ENCODE measurements around the gene PLXDC2.

PLXDC2 gene

DNA sequence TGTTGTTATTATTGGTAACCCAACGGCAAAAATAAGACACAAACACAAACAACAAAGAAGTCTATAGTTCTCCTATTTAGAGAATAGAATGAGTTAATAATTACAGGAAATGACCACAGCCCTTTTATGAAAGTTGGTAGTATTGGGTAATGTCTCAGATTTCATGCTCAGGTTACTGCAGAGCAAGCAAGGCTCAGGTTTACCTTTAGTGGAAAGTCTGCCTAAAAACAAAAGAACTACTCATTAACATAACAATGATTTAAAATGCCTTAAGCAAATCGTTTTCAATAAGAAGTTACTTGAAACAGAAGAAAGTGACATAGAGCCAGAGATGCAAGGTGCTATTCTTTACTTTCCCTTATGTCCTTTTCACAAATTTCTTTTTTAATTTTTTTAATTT lies 441.2 kb downstream of the PLXDC2 start:
- FAIRE-seq (no peak), DNase-seq (ENCODE audit: low spot score) (no peak)

DNA sequence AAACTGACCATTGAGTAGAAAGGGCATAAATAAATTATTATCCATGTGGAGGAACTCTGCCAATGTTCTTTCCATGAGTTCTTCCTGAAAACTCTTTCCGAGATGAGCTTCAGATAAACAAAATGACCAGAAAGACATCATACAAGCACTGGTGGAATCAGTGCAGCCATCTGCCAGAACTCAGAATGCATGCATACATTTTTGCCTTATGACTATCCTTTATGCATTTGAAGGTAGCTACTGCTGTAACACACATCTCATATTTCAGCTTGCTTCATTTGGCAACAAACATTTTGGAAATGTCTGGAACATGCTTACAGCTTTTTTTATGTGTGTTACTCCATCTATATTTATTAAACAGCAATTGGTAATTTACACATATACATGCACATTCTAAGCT lies 448.9 kb downstream of the PLXDC2 start:
- DNase-seq (ENCODE audit: low spot score) (no peak), FAIRE-seq (no peak)

DNA sequence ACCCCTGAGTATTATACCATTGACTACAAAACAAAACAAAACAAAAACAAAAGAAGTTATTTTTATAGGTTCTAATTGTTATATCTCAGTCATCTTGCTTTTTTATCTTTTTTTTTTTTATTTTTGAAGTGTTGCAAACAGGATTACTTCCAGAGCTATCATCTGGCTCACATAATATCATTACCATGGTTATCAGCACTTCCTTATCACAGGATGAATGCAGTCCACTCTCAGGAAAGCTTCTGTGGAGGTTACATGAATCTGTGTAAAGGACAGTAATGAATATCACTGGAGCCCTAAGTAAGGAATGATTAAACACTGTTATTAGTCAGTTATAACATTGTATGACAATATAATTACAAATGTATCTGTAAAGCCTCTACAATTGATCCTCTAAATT lies 451.5 kb downstream of the PLXDC2 start:
- no peak for DNase-seq (ENCODE audit: low spot score)
- no peak for FAIRE-seq

DNA sequence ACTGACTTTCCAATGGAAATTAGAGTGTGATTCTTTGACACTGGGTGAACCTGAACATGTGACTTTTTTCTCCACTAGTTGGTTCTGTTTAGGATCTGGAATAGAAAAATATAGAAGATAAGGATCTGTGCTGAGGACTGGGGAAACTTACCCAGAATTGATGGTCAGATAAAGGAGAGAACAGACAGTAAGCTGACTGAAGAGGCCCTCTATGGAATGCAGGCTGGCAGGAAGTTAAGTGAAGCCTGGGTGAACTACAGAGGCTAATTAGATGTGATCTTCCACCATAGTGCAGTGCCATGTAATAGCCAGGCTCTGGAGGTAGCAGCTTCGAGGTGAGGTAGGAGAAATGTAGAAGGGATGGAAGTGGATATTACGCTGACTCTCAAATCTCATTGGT lies 455.3 kb downstream of the PLXDC2 start:
- FAIRE-seq (no peak), DNase-seq (ENCODE audit: low spot score) (no peak)

DNA sequence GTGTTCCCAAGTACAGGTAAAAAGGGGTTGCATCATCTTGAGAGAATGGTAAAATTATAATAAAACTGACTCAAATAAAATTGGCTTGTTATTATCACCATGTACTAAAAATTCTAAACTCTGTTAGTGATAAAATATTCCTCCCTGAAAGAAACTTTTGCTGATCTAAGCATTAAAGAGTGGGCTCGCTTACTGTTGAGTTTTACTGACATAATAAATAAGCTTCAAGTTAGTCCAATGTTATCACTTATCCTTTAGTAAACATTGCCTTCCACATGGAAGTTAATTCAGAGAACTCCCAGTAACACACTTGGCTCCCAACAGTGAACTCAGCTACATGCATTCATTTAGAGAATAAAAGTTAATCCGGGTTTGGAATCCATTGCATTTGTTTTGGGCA lies 456.4 kb downstream of the PLXDC2 start:
- no peak for FAIRE-seq
- DNase-seq (ENCODE audit: low spot score): no peak

DNA sequence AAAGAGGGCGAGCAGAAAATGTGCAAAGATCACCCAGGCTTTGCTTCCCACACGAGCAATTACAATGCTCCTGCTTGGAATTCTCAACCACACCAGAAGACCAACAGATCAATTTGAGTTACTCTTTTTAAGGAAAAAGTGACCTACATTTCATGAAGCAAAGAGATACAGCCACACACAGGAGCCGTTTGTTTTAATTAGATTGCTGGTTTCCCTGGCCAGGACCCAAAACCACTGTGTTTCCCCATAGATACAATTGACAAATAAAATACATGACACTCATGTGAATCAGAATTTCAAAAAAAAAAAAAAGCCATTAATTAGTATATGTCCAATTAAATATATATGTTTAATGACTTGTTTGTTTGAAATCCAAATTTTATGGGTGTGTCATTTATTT lies 458.3 kb downstream of the PLXDC2 start:
- DNase-seq (ENCODE audit: low spot score) (no peak), FAIRE-seq (no peak)

DNA sequence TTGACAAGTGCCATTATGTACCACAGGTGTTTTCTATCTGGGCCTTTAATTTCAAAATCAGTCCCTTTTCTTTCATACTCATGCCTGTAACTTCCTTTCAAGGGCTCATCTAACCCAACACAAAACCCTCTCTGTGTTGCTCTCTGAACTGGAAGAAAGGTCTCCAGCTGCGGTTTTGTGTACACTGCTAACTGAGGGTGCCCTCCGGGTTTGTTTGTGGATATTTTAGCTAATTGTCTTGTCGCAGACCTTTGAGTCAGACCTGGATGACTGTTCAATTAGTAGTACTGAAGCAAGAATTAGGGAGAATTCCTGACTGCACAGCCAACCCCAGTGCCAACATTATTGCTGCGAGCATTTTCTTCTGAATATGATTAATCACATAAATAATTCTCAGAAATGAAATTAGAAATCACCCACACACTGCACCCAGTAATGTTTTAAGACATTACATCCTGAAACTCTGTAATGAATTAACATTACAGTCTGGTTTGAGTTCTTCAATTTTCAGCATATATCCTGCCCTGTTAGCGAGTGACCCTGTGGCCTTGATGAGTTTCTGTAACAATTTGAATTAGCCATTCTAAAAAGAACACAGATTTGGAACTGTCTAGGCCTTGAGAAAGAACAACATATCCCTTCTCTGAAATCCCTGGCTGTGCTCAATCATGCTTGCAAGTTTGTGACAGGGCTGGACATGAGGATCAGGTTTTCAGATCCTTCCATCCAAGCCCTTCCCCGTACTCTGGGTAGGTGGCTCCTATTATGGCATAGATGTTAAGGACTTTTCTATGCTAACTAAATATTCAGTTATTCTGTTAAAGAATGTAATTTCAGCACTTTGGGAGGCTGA lies 460.1 kb downstream of the PLXDC2 start:
- FAIRE-seq: no peak
- DNase-seq (ENCODE audit: low spot score): no peak

DNA sequence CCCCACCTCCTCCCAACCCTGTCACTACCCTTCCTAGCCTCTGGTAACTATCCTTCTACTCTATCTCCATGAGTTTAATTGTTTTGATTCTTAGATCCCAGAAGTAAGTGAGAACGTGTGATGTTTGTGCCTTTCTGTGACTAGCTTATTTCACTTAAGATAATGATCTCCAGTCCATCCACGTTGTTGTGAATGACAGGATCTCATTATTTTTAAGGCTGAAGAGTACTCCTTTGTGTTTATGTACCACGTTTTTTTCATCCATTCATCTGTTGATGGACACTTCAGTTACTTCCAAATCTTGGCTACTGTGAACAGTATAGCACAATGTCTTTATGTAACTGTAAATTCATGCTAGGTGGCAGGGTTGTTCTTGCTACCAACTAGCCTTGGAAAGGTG lies 461.6 kb downstream of the PLXDC2 start:
- no peak for DNase-seq (ENCODE audit: low spot score)
- FAIRE-seq: no peak

DNA sequence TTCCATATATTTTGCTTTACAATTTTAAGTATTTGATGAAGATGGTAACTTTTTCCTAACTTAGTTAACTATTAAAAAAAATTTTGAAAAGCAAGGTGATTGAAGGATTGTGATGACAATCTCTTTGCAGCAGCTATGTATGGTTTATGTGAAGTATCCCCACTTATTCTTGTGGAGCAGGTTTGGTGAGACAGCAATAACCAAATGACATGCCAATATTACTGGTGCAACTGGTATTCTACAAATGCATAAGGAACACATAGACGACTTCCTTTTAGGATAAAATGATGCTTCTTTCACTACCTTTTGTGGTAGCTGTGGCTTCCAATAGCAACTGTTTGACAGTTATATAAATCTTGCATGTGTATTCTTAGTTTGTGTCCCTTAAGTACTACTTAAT lies 465.3 kb downstream of the PLXDC2 start:
- FAIRE-seq: no peak
- no peak for DNase-seq (ENCODE audit: low spot score)

DNA sequence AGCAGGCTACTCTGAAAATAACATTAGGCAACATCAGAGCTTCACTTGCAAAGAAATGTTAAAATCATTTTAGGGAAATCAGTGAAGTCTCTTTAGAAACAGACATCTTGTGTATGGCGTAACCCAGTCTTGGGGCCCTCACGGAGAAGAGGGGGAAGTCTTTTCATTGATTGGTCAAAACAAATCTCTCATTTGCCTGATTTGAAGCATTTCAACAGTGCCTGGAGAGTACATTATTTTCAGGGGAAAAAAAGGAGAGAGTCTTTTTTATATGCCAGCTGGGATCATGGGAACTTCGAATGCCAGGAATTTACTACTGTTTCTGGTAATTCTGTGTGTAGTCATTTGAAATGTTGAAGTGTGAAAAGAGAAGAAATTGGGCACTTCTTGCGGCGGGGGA lies 471.4 kb downstream of the PLXDC2 start:
- FAIRE-seq (no peak), DNase-seq (ENCODE audit: low spot score) (no peak)

DNA sequence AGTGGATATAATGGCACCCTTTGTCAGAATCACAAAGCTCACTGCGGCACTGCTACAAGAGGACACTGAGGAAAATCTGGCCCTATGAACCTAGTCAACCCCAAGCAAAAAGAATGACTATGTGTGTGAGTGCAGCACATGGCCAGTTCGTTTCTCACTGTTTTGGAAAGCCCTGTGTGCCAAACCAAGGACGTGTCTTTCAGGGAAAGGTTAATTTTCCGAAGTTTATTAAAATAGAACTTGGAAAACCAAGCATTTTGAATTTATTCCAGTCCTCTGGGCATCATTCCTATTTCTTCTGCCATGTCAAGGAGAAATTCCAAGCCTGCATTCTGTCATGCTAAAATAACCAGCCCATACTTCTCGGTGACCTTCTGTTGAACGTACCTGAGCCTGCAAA lies 471.8 kb downstream of the PLXDC2 start:
- no peak for FAIRE-seq
- DNase-seq (ENCODE audit: low spot score): no peak

DNA sequence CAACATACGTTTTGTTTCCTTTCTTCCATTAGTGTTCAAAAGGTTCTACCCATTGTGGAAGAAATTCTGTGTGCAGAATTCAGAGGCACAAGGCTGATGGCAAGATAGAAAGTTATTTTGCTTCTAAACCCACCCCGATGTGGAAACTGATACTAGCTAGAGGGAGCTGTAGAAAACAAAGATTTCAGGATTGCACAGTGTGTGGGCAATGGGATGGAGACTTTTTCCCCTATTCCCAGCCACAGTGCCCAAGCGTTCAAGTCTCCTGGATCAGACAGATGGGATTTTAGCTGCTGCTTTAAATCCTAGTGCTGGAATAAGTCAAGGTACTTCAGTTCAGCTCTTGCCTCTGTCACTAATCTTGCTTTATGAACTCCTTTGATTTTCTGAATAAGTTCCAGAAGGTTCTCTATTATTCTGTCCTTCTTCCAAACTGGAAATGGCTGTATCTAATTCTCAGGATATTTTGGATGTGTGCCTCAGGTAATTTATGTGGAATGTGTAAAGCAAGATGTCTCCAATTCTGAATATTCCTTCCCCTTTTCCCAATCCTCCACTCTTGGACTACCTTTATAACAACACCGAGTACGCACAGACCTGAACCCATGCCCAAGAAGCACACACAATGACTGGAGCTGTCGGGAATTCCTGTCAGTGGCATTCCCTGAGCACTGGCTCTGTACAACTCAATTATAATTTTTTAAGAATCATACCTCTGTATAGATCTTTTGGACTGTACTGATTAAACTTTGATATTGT lies 473.0 kb downstream of the PLXDC2 start:
- FAIRE-seq (no peak), DNase-seq (ENCODE audit: low spot score) (no peak)

DNA sequence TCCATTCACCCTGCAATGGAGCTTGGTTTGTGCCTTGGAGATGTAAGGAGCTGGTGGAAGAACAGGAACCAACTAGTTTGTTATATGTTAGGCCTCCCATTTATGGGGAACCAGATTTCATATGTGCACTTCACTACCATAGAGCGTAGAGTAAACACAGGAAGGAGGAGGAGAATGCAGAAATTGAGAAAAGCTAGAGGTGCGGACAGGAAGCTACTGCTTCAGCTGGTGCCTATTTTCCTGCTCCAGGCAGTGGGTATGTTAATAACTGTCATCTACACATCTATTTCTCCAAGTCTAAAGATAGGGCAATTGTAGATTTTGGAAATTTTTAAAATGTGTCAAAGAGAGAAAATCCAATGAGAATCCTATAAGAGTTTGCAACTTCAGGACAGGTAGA lies 482.2 kb downstream of the PLXDC2 start:
- DNase-seq (ENCODE audit: low spot score) (no peak), FAIRE-seq (no peak)

DNA sequence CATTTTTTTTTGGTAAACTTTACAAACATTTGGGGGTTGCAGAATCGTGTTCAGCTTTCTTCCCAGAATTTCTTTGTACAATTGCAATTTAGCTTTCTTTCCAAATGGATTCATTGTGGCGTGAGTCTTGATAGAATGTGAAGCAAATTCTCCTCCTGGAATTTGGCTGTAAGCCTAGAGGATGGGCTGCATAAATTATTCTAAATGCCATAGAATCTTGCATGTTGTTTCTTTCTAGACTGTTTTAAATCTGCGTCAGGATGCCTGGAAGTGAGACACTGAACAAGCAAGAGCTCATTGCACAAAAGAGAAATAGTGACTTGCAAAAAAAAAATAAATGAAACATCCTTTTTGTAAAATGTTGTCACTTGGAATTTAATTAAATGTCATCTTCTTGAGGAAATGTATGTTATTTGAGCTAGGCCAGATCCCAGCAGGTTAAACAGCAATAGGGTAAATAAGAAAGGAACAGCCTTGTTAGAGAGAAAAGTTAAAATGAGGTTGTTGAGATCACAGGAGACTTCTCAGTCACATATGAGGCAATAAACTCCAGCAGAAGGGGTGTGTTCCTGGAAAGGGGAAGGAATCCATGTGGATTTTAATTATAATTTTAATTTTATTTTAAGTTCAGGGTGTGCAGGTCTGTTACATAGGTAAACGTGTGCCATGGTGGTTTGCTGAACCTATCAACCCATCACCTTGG lies 483.0 kb downstream of the PLXDC2 start:
- DNase-seq (ENCODE audit: low spot score) (no peak), FAIRE-seq (no peak)

DNA sequence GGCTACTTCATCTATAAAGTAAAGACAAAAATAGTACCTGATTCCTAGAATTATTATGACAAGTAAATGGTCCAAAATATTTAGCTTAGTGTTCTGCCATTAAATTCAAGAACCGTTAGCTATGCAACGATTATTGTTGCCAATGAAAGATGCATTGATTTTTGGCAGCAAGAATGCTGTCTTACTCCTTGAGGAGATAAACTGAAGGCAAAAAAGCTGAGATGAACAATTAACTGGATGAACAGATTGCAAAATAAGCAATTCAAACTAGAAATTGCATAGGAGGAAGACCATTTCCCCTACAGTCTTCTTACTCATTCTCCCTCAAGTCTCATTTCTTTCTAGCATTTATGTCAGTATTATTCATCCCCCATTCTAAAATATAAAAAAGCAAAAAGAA lies 484.5 kb downstream of the PLXDC2 start:
- FAIRE-seq (no peak), DNase-seq (ENCODE audit: low spot score) (no peak)

DNA sequence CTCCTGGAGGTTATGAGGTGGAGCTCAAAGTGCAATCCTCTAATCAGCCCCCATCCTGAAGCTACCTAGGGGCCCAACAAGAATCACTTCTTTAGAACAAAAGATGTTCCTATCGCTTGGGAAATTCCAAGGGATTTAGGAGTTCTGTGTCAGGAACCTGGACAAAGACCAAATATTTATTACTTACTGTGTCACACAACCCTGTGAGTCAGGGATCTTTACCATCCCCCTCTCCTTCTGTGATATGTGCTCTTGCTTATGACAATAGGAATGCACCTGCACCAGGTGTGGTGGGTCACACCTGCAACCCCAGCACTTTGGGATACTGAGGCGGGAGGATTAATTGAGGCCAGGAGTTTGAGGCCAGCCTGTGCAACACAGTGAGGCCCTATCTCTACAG lies 485.8 kb downstream of the PLXDC2 start:
- FAIRE-seq (no peak), DNase-seq (ENCODE audit: low spot score) (no peak)

DNA sequence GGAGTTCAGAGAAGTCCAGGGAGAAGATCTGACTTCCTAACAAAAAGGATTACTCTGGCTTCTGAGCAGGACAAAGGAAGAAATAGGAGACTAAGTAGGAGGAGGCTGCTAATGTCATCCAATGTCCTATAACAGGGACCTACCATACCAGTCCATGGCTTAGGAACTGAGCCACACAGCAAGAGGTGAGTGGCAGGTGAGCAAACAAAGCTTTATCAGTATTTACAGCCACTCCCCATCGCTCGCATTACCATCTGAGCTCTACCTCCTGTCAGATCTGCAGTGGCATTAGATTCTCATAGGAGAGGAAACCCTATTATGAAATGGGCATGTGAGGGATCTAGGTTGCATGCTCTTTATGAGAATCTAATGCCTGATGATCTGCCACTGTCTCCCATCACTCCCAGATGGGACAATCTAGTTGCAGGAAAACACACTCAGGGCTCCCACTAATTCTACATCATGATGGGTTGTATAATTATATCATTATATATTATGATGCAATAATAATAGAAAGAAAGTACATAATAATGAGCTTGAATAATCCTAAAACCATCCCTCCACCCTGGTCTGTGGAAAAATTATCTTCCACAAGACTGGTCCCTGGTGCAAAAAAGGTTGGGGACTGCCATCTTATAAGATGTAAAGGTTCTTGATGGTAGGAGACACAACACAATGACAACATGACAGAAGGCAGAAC lies 487.4 kb downstream of the PLXDC2 start:
- no peak for FAIRE-seq
- no peak for DNase-seq (ENCODE audit: low spot score)

DNA sequence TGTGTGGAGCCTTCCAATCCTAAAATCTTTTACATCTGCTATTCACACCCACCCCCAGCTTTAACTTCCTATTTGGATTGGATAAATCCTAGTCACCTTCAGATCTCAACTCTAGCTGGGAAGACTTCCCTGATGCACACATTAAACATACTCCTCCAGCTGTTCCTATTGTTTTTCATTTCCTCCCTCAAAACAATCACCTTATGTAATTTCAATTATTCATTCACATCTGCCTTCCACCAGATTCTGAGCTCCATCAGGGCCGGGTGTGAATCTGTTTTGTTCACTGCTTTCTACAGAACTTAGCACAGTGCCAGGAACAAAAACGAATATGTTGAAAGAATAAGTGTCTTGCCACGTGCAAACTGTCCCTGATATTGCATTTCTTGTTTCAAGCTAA lies 497.4 kb downstream of the PLXDC2 start:
- DNase-seq (ENCODE audit: low spot score): no peak
- FAIRE-seq: no peak

DNA sequence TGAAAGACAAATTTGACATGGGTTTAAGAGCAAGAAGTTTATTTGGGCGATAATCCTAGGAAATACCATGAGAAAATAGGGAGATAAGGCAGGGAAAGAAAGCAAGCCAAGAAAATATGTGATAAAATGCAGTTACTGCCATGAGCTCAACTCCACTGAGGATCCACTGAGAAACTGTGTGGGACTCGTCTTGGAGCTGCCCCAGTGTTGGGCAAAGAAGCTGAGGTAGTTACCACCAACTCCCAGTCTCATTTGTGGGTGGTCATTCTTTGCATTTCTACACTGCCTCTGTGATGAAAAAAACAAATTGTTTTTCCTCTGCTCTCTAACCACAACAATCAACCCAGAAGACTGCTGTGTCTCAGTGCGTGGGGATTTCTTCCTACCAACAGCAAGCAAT lies 498.2 kb downstream of the PLXDC2 start:
- no peak for FAIRE-seq
- no peak for DNase-seq (ENCODE audit: low spot score)

DNA sequence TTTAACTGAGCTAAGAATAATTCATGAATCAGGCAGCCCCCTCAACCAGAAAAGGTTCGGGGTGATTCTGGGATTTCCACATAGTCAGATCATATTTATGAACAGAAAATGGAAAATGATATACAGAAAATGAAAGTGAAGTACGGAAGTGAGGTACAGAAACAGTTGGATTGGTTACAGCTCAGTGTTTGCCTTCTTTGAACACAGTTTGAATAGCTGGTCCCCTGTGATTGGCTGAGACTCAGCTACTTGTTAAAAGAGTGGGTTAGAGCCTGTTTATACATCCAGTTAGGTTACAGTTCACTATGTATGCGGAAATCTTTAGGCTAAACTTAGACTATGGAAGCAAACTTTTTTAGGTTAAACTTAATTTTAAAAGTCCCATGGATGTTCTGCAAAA lies 511.7 kb downstream of the PLXDC2 start:
- DNase-seq (ENCODE audit: low spot score): no peak
- no peak for FAIRE-seq

DNA sequence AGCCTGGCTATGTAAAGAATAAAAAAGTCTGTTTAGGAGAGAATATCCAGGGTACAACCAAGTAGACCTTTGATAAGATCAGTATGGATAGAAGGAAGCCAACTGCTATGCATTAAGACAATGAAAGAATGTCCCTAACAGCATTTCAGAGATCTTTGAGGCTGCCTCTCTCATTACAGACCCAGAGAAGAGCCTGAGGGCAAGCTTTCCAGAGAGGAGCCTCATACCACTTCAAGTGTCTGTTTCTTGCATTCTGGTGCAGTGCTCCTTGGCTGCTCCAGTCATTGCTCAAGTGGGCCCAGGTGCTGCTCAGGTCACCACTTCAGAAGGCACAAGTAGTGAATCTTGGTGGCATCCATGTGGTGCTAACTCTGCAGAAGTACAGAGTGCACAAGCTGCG lies 514.0 kb downstream of the PLXDC2 start:
- DNase-seq (ENCODE audit: low spot score): no peak
- FAIRE-seq: no peak

DNA sequence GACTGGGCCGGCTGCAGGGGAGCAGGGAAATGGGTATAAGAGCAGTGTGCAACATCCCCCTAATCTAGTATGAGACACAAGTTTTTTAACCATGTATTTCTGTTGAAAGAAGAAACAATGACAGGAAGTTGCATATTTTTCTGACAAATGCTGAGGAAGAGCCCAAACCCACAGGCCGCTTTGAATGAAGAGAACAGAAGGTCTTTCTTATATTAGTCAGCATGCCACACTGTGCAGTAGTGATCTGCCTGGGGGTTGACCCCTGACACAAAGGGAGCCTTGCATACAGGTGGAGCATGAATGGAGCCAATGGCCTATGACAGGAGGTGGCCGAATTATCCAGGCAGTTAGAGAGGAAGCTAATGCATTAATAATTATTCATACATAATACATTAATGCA lies 518.3 kb downstream of the PLXDC2 start:
- DNase-seq (ENCODE audit: low spot score) (no peak), FAIRE-seq (no peak)
